ENCODE measurements around the gene IGFALS.

The IGFALS gene

DNA sequence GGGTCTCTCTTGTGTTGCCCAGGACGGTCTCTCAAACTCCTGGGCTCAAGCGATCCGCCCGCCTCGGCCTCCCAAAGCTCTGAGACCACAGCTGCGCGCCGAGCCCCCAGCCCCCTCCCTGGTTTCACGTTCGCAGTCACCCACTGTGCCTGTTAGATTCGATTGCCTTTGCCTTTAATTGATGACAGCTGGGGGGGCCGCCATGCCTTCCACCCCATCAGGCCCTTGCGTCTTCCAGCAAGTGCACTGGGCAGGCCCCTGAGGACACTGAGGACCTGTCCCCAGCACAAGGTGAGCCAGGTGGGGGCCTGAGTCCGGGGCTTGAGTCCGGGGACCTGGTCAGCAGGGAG lies 3.3 kb downstream of the IGFALS start:
- DNase-seq (ENCODE audit: low read depth, low spot score) = no peak

DNA sequence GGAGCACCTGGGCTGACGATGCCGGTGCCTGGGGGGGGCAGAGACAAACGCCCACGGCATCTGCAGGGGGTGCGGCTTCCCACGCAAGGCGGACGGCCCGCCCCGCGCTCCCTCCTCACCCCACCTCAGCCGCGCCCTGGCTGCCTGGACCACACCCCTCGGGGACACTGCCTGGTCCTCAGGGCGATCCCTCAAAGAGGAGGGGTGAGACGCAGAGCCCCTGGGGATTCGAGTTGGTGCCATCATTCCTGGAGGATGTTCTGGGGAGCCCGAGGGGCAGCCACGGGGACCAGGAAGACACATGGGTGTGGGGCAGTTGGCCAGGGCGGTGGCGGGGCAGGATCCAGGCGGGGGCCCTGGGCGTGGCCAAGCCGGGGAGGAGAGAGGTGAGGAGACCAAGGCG lies 3.9 kb downstream of the IGFALS start:
- no peak for DNase-seq (ENCODE audit: low read depth, low spot score)

DNA sequence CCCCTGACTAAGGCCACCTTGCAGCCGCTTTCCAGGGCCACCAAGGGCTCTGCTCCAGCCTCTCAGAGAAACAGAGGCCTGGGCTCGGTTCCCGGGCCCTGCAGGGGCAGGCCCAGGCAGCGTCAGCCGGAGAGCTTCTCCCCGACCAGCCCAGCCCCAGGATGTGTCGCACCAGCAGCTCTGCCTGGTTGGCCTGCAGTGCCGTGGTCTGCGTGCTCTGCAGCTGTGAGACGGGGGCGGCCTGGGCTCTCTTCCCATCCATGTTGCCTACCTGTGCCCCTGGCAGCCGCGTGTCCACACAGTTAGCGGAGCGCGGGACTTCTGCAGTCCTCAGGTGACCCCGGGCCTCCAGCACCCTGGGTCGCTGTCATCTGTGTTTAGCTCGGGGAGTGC lies 4.8 kb downstream of the IGFALS start:
- no peak for DNase-seq (ENCODE audit: low read depth, low spot score)

DNA sequence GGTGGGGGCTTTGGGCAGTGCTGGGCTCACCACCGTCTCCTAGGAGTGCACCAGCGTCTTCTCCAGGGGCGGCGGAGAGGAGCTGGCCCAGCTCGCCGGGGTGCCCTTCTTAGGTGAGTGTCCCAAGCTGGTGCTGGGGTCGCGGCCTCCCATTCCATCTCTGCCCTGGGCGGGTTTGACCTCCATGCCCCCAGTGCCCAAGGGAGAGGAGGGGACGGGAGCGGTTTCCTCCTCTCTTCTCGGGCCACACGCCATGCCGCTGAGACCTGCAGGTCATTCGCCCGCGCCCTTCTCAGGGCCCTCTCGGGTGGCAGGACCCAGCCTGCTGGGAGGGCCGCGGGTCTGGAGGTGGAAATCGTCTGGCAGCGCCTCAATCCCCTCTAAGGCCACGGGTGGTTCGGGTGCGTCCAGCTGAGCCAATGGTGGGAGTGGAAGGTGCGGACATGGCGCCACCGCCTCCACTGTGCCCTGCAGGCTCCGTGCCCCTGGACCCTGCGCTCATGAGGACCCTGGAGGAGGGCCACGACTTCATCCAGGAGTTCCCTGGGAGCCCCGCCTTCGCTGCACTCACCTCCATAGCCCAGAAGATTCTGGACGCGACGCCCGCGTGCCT lies 5.3 kb downstream of the IGFALS start:
- no peak for DNase-seq (ENCODE audit: low read depth, low spot score)

DNA sequence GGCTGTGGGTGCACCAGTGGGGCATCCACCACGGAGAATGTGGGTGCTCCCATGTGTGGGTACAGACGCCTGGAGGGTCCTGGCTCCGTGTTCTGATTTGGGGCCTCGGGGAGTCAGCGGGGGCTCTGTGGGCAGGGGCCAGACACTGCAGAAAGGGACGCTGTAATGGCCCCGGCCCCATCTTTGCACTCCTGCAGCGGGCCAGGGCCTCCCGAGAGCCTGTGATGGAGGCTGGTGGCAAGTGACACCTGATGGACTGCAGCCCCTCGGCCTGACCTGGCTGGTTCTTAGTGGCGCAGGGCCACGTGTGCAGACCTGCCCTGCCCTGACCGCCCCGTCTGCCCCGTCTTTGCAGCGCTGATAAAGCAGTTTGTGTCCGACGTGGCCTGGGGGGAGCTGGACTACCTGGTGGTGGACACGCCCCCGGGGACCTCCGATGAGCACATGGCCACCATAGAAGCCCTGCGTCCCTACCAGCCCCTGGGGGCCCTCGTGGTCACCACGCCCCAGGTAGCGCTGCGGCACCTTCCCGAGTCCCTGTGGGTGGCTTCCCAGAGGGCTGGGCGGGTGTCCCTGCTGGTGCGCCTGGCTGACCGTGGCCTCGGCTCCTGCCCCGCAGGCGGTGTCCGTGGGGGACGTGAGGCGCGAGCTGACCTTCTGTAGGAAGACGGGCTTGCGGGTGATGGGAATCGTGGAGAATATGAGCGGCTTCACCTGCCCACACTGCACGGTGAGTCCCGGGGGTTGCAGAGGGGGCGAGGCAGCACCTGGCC lies 6.0 kb downstream of the IGFALS start:
- DNase-seq (ENCODE audit: low read depth, low spot score) = no peak

DNA sequence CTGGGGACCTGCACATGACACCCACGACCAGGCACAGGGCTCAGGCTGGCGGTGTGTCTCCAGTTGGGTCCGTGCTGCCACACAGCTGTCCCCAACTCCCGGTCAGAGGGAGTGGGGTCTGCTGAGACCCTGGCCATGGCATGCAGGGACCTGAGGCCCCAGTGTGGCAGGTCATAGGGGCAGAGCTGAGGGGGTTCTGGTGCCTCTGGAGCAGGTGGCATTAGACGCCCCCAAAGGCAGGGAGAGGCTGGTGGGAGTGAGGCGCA lies 6.5 kb downstream of the IGFALS start:
- DNase-seq (ENCODE audit: low read depth, low spot score) = no peak

DNA sequence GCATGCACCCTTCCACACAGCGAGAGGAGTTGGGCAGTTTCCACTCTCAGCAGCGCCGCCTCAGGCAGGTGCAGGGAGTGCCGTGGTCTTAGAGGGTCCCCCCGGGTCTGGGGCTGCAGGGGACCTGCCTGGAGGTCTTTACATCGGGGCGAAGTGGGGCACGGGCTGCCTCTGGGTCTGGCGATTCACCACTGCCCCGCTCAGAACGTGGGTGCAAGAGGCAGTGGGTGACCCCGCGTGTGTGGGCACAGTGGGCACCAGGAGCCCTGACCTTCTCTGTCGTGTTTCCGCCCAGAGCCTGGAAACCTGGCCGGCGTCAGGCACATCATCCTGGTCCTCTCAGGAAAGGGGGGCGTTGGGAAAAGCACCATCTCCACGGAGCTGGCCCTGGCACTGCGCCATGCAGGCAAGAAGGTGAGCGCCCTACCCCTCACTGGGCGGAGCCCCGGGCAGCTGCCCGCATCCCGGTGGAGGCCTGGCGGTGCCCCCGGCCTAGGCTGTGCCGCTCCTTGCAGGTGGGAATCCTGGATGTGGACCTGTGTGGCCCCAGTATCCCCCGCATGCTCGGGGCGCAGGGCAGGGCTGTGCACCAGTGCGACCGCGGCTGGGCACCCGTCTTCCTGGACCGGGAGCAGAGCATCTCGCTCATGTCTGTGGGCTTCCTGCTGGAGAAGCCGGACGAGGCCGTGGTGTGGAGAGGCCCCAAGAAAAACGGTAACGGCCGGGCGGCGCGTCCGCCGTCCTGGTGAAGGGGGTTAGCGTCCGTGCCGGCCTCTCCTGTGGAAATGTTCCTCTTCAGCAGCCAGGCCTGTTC lies 7.1 kb downstream of the IGFALS start:
- DNase-seq (ENCODE audit: low read depth, low spot score) = no peak

DNA sequence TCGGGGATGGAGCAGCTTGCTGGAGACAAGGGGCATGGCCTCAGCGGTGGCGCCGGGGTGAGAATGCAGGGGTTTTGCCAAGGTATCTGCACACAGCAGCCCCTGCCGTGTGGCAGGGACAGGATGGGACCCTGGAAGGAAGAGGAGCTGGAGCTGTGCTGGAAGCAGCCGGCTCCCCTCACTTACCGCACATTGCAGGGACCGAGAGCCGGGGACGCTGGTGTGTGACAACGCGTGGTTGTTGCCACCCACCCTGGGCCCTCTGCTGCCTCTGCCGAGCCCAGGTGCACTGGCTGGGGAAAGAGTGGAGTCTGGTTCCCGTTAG lies 7.7 kb downstream of the IGFALS start:
- DNase-seq (ENCODE audit: low read depth, low spot score) = no peak

DNA sequence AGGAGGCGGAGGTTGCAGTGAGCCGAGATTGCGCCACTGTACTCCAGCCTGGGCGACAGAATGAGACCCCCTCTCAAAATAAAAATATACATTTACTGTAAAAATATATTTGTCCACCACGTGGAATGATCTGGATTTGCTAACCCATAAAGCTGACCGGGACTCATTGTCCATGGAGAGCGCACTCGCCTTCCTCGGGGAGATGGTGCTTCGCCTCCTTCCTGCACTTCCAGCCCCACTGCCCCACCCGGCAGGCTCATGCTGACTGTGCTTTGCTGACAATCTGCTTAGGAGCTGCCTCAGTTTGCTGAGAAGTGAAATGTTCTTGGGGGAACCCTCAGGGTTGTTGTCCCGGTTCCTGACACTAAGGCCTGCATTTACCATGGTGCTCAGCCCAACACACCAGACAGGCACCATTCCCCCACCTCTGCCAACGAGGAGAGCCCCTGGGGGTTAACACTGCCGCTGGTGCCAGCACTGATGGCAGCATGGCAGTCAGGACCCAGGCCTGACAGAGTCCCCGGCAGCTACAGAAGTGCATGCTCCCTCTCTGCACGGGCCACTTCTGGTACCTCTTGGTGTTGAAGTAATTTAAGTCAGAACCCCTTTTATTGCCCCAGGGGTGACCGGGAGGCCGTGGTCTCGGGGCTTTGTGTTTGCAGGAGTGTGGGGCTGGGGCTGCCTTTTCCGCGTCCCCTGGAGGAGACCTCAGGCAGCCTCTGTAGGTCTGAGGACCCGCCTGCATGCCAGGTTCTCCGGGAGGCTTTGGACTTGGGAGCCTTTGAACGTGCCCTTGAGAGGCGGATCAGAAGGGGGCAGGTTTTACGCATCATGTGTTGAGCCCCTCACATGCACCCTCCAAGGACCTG lies 8.3 kb downstream of the IGFALS start:
- no peak for DNase-seq (ENCODE audit: low read depth, low spot score)

DNA sequence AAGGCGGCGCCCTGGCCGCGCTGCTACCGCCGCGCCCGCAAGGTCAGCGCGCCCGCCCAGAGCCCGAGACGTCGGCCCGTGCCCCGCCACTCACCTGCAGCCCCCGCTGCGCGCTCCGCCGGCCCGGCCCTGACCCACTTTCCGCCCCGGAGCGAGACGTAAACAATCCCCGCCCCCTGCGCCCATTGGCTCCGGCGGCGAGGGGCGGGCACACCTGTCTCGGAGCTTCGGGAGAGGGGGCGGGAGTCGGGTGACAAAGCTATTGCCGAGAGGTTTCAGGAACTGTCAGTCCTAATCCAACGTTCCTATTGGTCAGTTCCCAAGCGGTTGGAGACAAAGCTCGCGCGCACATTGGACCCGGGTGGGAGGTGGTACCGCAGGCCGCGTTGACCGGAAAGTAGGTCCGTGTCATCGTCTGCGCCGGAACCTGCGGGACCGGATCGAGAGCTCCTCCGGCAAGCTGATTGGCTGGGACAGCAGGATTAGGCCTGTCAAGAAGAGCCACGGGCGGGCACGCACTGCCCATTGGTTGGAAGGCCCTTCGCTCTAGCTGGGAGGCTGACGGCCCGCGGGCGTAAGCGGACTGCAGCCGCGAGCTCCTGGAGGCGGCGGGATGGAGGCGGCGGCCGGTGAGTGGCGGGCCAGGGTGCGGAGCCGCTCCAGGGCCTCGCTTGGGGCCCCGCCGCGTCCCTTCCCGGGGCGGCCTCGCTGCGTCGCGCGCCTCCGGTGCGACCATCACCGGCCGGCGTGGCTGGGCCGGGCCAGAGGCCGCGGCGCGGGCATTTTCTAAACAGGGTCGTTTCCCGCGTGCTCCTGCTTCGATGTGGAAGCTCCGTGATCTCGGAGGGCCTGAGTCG lies 10.9 kb downstream of the IGFALS start, which contains the start of the genes NUBP2 and SPSB3:
TSS of gene NUBP2 (plus strand) at position 553 of the 857 bp plus-strand sequence. CDS start at position 614, 61 bp downstream.
TSS of gene SPSB3 (minus strand) at position 164 of the 857 bp plus-strand sequence. CDS start 1,088 bp downstream, outside the sequence.
- DNase-seq (ENCODE audit: low read depth, low spot score) = peak; percentile 99

DNA sequence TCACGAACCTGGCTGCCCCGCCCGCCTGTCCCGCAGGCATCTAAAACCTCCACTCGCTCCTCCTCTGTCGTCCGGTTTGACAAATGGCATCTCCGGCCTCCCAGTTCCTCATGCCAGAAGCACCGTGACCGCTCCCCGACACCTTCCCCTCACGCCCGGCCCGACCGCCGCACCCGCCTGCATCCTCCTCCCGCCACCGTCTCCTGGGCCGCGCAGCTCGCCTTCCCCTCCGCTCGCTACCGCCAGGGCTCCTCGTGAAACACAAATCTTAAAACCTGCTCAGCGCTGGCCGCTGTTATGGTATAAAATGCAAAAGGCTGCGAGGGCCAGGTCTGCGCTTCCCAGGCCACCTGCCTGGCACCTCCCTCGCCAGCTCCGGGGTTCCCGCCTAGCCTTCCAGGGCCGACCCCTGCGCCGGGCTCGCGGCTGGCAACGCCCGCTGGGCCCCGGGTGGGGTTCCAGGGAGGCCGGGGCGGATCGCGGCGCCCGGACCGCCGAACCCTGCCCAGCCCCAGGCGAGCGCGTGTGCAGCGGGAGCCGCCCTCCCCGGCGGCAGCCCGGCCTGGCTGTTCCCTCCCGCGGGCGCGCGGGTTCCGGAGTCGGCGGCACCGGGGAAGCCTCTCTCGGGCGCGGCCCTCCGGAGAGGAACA lies 11.6 kb downstream of the IGFALS start:
- no peak for DNase-seq (ENCODE audit: low read depth, low spot score)

DNA sequence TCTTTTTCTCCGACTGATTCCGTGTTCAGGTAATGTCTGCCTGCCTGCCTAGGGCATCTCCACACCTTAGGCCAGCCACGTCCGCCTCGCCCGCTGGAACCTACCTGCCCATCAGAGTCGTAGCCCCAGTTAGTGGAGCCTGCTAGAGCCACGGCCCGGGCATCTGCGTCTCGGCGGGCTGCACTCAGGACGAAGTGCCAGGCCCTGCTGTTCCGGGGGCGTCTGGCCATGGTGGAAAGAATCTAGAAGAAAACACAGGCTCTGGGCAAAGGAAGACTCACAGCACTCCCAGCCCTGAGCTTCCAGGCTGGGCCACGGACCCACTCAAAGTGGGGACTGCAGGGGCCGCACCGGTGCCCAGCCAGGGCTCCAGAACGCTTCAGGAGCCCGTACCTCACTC lies 12.3 kb downstream of the IGFALS start:
- DNase-seq (ENCODE audit: low read depth, low spot score) = no peak

DNA sequence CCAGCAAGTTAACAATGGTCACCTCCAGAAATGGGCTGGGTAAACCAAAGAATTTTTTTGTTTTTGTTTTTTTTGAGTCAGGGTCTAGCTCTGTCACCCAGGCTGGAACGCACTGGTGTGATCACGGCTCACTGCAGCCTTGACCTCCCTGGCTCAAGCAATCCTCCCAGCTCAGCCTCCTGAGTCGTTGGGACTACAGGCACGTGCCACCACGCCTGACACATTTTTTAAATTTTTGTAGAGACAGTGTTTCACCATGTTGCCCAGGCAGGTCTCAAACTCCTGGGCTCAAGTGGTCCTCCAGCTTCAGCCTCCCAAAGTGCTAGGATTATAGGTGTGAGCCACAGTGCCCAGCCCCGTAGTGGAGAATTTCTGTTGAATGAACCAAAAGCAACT lies 12.8 kb downstream of the IGFALS start:
- no peak for DNase-seq (ENCODE audit: low read depth, low spot score)

DNA sequence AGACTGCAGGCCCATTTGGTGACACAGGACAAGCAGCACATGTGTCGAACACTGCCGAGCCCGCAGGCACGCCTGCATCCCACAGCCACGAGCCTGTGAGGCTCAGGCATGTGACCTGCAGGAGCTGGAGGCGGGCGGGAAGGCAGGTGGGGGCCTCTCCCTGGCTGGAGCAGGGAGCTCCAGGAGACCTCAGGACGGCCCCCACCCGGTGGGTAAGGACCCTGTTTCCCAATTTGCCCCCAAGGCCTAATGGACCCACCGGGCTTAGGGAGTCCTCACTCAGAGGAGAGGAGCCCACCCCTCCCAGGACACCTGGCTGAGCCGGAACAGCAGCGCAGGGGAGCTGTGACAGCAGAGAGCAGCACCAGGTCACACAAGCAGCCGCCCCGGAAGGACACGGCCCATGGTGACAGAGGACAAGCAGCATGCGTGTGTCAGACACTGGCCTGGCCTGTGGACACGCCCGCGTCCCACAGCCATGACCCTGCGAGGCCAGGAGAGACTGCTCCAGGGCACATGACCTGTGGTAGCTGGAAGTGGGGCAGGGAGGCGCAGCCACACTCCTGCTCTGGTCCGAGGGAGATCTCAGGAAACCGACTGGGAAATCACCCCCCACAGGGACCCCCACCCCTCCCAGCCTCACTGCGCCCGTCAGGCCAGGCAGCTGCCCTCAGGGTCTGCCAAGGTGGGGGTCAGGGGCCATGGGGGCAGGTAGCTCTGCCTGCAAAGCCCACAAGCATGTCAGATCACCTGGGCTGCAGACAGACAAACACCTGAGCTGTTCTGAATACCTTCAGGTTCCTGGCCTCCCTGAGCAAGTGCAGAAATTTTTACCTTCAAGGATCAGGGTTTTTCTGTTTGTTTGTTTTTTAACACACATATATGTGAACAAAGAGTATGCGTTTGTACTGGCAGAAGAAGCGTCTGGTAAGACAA lies 13.5 kb downstream of the IGFALS start:
- no peak for DNase-seq (ENCODE audit: low read depth, low spot score)

DNA sequence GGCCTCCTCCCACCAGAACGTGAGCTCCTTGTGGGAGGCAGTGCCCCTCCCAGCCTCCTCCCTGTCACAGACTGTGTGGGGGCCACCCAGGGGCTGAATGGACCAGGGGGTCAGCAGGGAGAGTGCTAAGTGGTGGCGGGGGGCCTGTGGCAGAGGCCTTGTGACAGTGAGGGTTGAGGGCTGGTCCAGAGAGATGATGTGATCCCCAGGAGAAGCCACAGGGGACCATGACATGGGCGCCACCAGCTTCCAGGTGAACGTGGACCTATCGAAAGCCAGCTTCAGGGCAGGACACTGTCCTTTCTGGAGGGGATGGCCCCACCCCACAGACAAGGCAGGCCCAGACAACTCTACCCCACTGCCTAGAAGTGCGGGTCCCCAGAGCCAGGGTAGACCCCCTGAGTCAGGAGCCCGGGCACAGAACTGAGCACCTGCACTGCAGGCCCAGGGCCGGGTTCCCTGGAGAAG lies 14.2 kb downstream of the IGFALS start:
- no peak for DNase-seq (ENCODE audit: low read depth, low spot score)

DNA sequence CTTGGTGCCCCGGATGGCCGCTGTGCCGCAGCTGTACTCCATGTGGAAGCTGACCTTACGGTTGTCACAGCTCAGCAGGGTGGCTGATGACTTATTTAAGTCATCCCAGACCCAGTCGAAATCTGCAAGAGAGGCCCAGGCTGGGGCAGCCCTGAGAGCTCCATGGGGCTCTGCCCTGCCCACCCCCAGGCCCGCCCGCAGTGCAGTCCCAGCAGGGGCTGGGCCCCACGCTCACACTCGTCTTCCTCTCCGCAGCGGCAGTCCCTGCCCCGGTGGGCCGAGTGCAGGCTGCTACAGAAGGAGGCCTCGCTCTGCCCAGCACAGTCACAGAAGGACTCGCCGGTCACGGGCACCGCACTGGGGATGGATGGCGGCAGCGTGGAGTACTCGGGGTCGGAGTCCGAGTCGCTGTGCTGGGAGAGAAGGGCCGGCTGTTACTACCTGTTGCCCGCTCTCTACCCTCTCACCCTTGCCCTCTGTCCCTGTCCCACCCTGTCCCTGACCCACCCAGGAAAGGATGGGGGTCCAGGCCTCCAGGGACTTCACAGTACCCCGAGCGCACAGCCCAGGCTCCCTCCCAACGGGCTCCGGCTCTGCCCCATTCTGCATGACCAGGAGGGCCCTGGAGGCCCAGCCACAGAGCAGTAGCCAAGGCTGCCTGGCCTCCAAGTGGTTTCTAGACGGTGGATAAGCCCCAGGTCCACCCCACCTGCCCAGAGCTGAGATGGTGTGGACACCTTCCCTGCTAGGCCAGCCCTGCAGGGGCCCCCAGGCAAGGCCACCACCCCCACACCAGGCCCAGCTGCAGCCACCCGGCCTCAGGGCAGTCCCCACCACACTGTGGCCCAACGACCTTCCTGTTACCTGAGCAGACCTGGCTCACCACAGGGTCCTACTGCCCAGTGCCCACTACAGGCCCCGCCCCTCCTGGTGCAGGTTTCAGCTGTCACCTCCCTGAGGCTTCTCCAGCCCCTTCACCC lies 15.0 kb downstream of the IGFALS start:
- DNase-seq (ENCODE audit: low read depth, low spot score) = no peak

DNA sequence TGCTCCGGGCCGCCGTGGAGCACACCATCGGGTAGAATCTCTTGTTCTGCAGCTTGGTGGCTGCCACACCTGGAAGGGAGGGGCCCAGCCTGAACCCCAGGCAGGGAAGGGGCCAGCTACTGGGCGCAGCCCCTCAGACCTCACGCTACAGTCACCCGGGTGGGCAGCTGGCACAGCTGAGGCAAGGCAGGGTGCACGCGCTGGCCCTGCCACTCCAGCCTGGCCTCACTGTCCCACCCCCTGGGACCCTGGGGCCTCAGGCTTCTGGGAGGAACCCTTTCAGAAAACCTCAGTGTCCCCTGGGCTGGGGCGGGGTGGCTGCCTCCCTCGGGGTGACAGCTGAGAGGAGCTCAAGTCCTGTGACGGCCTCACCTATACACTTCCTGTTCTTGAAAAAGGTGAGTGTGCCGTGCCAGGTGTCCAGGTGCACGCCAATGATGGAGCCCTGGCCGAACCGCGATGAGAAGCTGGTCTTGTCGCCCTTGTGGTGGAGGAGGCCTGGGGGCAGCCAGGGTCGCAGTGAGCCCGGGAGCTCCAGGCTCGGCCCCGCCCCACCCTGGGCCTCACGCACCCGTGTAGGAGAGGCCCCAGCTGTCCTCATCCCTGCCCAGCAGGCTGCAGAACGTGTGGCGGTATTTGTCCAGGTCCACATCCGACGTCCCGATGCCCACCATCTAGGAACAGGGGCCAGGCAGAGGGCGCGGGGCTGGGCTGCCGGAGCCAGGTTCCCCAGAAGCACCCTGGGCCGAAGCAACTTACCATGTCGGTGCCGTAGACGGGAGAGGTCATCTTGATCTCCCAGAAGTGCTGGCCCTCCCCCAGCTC lies 15.9 kb downstream of the IGFALS start:
- DNase-seq (ENCODE audit: low read depth, low spot score) = no peak
